AG09309 (cell line): ENCODE measurements around the gene CTNNB1.

Source experiments
- DNase-seq: peaks from one replicate; pipeline ENCODE4 v3.0.0-alpha.2; 2010; ENCODE audit warnings: low read depth
- H3K4me3 ChIP-seq: 2 replicates; pipeline ENCODE4 v1.5.1; 2011; ENCODE audit warnings: mild to moderate bottlenecking, low read depth, low read length, moderate library complexity; ENCODE audit not compliant: control insufficient read depth
- TF ChIP-seq, protein P1 (sequence below): IDR thresholded peaks from 2 replicates; pipeline ENCODE4 v1.5.1; 2011; ENCODE audit warnings: mild to moderate bottlenecking, low read depth, low read length, inconsistent platforms; ENCODE audit not compliant: insufficient read depth, control insufficient read depth; ENCODE audit errors: missing control alignments

Gene CTNNB1

DNA sequence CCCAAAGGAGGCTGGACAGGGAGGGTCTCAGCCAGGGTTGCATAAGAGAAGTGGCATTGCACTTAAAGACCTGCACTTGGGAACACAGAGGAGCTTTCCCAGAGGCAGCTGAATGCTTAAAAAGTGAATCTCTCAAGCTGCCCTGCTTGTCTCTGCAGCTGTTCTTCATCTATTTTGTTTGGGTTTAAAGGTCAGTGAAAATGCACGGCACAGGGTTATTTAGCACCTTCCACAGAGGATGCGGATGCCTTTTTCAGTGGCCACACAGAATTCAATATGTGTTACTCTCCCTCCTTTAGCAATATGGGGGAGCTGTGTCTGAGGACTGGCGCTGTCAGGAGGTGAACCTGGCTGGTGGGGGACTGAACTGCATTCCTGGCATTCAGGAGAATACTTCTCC is 22.7 kb upstream of the CTNNB1 start:
- no peak for DNase-seq
- TF ChIP-seq, protein P1, sequence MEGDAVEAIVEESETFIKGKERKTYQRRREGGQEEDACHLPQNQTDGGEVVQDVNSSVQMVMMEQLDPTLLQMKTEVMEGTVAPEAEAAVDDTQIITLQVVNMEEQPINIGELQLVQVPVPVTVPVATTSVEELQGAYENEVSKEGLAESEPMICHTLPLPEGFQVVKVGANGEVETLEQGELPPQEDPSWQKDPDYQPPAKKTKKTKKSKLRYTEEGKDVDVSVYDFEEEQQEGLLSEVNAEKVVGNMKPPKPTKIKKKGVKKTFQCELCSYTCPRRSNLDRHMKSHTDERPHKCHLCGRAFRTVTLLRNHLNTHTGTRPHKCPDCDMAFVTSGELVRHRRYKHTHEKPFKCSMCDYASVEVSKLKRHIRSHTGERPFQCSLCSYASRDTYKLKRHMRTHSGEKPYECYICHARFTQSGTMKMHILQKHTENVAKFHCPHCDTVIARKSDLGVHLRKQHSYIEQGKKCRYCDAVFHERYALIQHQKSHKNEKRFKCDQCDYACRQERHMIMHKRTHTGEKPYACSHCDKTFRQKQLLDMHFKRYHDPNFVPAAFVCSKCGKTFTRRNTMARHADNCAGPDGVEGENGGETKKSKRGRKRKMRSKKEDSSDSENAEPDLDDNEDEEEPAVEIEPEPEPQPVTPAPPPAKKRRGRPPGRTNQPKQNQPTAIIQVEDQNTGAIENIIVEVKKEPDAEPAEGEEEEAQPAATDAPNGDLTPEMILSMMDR, result no peak
- no peak overlapping the region for H3K4me3 ChIP-seq

DNA sequence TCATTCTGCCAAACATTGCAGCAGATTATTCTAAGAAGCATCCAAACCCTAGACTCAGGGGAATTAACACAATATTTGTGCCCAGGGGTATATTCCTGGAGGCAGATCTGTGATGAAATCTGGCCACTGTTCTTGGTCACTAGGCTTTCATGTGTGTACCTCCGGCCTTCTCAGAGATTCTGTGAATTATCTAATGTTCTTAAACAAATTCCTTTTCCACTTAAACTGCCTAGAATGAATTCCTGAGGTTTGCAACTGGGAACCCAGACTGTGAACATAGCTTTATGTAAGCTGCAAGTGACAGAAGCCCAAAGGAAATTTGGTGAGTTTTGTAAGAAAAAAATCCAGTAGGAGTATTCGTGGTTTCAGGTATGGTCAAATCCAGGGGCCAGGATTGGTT is 20.7 kb upstream of the CTNNB1 start:
- H3K4me3 ChIP-seq, result no peak overlapping the region
- TF ChIP-seq, protein P1, result no peak
- DNase-seq, result no peak

DNA sequence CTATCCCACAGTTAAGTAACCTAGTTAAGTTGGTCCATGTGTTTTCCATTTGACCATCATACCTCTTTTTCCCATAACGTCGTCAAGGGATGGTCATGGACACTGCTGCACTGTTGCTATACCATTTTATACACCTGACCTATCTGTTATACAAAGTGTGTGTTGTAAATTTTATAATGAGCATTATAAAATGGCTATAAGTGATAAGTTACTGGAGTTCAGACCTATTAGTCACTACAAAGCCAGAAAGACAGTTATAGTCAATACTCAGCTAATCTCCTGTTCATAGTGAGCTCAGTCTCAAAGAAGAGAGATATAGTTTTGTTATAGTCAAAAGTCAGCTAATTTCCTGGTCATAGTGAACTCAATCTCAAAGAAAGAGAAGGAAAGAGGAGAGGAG is 18.9 kb upstream of the CTNNB1 start:
- DNase-seq, result no peak
- no peak overlapping the region for H3K4me3 ChIP-seq
- TF ChIP-seq, protein P1, result no peak

DNA sequence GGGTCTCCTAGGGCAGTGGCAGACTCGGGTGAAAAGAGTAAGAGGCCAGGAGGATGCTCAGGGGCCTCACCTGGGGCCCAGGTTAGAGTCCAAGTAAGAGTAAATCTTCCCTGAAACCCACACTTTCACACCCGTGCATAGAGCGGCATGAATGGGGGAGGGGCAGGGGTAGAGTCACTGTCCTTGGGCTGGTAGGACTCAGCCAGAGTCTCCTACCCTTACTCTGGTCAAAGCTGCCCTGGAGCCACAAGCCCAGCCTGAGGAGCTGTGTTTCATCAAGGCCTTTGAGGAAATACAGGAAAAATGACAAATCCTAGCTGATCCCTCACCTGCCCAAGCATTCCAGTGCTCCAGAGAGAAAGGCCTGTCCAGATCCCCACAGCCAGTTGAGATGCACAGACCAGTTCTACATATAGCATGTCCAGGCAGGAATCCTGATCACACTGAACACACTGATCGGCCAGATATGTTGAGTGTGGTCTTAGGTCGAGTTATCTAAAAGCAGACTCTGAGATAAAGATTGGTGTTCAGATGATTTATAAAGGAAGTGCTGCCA is 16.7 kb upstream of the CTNNB1 start:
- TF ChIP-seq, protein P1, result no peak
- no peak for DNase-seq
- H3K4me3 ChIP-seq, result no peak overlapping the region

DNA sequence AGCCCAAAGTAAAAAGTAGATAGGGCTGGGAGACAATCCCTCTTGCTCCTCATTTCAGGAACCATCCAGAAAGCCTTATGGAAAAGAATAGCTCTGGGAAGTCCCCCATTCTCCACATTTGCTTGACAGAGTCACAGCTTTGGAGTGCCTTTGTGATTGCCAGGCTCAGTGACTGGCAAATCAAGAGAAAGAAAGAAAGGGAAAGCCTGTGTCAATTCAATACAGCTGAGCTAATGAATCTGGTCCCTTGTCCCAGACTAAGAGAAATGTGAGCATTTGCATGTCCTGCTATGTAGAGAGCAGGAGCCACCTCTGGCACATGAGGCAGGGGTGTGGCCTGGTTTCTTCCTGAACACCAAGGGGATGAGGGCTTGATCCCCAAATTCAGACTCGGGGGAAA is 14.9 kb upstream of the CTNNB1 start:
- H3K4me3 ChIP-seq, result no peak overlapping the region
- TF ChIP-seq, protein P1, result no peak
- DNase-seq, result no peak

DNA sequence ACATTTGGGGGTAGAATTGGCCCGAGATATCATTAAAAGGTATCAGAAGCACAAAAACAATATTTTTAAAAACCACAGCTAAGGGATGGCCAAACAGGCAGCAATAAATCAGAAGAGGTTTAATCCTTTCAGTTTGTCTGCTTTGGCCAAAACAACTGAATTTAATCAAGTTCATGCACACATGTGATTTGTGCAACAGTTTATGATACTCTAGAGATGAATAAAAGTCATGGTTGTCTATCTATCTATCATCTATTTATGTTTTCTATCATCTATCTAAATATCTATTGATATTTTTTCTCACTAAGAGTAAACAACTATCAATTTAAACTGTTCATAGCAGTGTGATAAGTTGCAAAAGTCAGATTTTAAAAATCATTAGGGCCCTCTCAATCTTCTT is 13.0 kb upstream of the CTNNB1 start:
- no peak for DNase-seq
- no peak overlapping the region for H3K4me3 ChIP-seq
- TF ChIP-seq, protein P1, result no peak

DNA sequence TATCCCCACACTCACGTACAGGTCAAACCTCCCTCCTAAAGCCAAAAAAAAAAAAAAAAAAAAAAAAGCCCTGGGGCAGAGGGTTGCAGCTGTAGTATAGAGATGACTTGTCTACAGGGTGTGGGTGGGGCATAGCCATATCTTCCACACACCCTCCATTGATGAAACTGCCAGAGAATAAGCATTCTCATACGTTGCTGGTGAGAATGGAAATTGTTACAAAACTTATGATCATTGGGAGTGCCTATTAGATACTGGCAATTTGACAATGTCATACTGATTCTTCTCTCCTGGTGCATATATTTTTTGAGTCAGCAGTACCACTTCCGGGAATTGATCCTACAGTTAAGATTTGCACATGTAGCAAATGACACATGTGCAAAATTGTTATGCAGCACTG is 11.0 kb upstream of the CTNNB1 start:
- TF ChIP-seq, protein P1, result no peak
- no peak for DNase-seq

More for the DNA sequence above, 11.0 kb upstream of the CTNNB1 start:
- H3K4me3 ChIP-seq, result no peak overlapping the region
